T-helper 2 cell treated with Interferon-gamma antibody and Interleukin-4, amounts not matched to agents 5 μg/mL and 100 μg/mL, for 36 hours (primary cell): ENCODE results near the gene DTHD1.

Experiments
- DNase-seq: peaks from one replicate; pipeline ENCODE4 v3.0.0; 2021; ENCODE audit warnings: low spot score
- H3K27ac Mint-ChIP-seq: one replicate; pipeline ENCODE4 v1.8.0; 2021; ENCODE audit warnings: mild to moderate bottlenecking, mixed read lengths
- H3K27me3 Mint-ChIP-seq: one replicate; pipeline ENCODE4 v1.8.0; 2021; ENCODE audit warnings: low read depth, mixed read lengths
- H3K36me3 Mint-ChIP-seq: one replicate; pipeline ENCODE4 v1.8.0; 2021; ENCODE audit warnings: low read depth, mixed read lengths
- H3K4me1 Mint-ChIP-seq: one replicate; pipeline ENCODE4 v1.8.0; 2021; ENCODE audit warnings: low read depth, mixed read lengths
- H3K4me3 Mint-ChIP-seq: one replicate; pipeline ENCODE4 v1.8.0; 2022; ENCODE audit warnings: mild to moderate bottlenecking, moderate library complexity, mixed read lengths
- H3K9me3 Mint-ChIP-seq: one replicate; pipeline ENCODE4 v1.8.0; 2021; ENCODE audit warnings: mixed read lengths

DTHD1 gene

GRCh38 chr4:36285784-36286480 is 4.5 kb downstream of the DTHD1 start:
- H3K4me3 Mint-ChIP-seq: peak overlapping the region; percentile 70
- H3K27ac Mint-ChIP-seq: peak overlapping the region; percentile 94
- peaks cover 55% of the 10 kb centered on the region for H3K4me1 Mint-ChIP-seq
- H3K9me3 Mint-ChIP-seq: peaks cover 28% of the 10 kb centered on the region
- peak; percentile 80 for DNase-seq
- H3K27me3 Mint-ChIP-seq: peaks cover 4% of the 10 kb centered on the region
- peaks cover 26% of the 10 kb centered on the region for H3K36me3 Mint-ChIP-seq

DNA sequence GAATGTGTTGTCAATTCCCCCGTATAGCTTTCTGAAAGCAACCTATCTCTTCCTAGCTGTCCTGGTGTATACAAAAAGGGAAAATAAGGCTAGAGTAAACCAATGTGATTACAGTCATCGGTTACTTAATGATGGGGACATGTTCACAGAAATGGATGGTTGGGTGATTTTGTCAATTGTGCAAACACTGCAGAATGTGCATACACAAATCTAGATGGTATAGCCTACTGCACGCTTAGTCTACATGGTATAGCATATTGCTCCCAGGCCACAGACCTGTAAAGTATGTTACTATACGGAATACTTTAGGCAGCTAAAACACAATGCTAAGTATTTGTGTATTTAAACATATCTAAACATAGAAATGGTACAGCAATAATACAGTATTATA is 5.1 kb downstream of the DTHD1 start:
- H3K27ac Mint-ChIP-seq: peak overlapping the region; percentile 94
- peaks cover 26% of the 10 kb centered on the region for H3K36me3 Mint-ChIP-seq
- H3K4me3 Mint-ChIP-seq: peak overlapping the region; percentile 41
- peaks cover 53% of the 10 kb centered on the region for H3K4me1 Mint-ChIP-seq
- peaks cover 28% of the 10 kb centered on the region for H3K9me3 Mint-ChIP-seq
- H3K27me3 Mint-ChIP-seq: peaks cover 4% of the 10 kb centered on the region
- no peak for DNase-seq

DNA sequence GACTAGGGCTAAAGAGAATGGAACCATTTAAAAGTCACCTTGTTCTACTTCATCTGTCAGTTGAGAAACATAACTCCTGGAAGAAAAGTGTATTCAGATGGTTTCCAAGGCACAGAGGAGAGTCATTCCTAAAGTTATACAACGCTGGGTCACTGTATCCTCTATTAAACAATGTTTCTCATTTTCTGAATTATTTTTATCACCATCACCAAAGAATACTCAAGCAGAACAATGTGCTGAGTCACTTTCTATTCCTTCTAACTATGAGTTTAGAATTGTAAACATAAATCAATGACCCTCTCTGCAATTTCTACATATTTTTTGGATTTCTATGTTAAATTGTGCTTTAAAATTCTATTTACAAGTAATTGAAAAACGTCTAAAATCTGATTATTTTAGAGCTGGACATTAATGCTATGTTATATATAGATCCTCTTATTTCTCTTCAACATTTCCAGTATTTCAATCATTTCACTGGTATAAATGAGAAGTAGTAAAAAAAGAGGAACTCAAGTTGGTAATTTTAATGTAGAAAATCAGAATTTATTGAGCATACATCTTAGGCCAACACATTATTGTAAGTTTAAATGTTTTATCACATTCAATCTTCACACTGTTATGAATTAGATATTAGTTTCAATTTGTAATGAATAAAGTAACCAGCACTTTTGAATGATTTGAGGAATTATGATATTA is 7.5 kb downstream of the DTHD1 start:
- H3K27me3 Mint-ChIP-seq: peaks cover 4% of the 10 kb centered on the region
- H3K4me1 Mint-ChIP-seq: peaks cover 48% of the 10 kb centered on the region
- peaks cover 21% of the 10 kb centered on the region for H3K36me3 Mint-ChIP-seq
- no peak overlapping the region for H3K4me3 Mint-ChIP-seq
- peaks cover 17% of the 10 kb centered on the region for H3K9me3 Mint-ChIP-seq
- no peak overlapping the region for H3K27ac Mint-ChIP-seq
- DNase-seq: no peak

DNA sequence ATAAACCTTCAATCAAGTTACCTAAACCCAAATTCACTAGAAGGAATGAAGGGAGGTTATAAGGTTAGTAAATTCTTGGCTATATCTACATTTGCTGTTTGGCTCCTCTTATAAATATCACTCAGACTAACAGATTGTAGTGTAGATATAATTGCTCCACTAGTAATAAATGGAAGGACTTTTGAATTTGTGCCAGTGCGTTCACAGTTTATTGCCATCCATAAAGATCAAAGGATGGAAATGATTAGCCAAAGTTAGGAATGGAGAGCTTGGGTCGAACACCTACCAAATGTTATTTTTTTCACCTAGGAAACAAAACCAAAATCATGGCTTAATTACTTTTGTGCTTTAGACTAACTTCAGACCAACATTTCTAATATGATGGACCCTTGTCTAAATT is 9.2 kb downstream of the DTHD1 start:
- Mint-ChIP-seq H3K4me1 (peaks cover 40% of the 10 kb centered on the region), H3K9me3 (peaks cover 8% of the 10 kb centered on the region), H3K36me3 (peaks cover 13% of the 10 kb centered on the region), H3K4me3 (no peak overlapping the region), H3K27ac (no peak overlapping the region), H3K27me3 (peaks cover 4% of the 10 kb centered on the region)
- no peak for DNase-seq

DNA sequence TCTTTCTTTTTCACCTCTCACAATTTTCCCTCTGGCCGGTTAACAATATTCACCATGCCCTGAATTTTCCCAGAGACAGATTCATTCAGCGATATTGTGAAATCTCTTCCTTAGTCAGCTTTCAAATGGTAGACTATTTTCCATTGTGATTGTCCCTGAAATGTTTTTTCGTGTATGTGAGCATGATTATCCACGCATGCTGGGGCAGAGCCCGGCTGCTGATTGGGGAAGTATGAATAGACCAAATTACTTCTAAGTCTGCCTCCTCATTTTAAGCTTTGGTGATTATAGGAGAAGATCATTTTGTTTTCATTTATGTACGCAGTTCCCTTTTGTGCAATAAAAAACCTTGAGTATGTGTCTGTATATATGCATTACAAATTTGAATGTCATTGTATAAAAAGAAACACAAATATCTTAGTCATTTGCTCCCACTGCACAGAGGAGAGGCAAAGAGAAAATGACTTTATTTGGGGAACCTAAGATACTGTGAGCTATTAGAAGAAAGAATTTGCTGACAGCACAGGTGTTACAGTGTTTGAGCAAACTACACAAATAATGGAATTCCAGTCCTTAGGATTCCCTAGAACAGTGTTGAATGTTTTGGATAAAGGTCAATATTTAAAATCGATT is 11.3 kb downstream of the DTHD1 start:
- no peak overlapping the region for H3K4me3 Mint-ChIP-seq
- H3K9me3 Mint-ChIP-seq: peaks cover 2% of the 10 kb centered on the region
- H3K27ac Mint-ChIP-seq: no peak overlapping the region

GRCh38 chr4:36301127-36301526 is 19.7 kb downstream of the DTHD1 start:
- peaks cover 5% of the 10 kb centered on the region for H3K9me3 Mint-ChIP-seq
- H3K4me3 Mint-ChIP-seq: no peak overlapping the region
- H3K4me1 Mint-ChIP-seq: peaks cover 11% of the 10 kb centered on the region
- H3K36me3 Mint-ChIP-seq: peaks cover 2% of the 10 kb centered on the region
- H3K27me3 Mint-ChIP-seq: peaks cover 30% of the 10 kb centered on the region
- H3K27ac Mint-ChIP-seq: no peak overlapping the region
- no peak for DNase-seq

More for the DNA sequence above, 11.3 kb downstream of the DTHD1 start:
- no peak for DNase-seq
- peaks cover 12% of the 10 kb centered on the region for H3K27me3 Mint-ChIP-seq
- H3K36me3 Mint-ChIP-seq: peaks cover 5% of the 10 kb centered on the region
- H3K4me1 Mint-ChIP-seq: peaks cover 27% of the 10 kb centered on the region

GRCh38 chr4:36303426-36304137 is 22.2 kb downstream of the DTHD1 start:
- no peak for DNase-seq
- Mint-ChIP-seq H3K9me3 (peaks cover 5% of the 10 kb centered on the region), H3K4me1 (peaks cover 11% of the 10 kb centered on the region), H3K36me3 (peaks cover 2% of the 10 kb centered on the region), H3K27me3 (peaks cover 19% of the 10 kb centered on the region), H3K4me3 (no peak overlapping the region), H3K27ac (no peak overlapping the region)

GRCh38 chr4:36304138-36304681 is 22.8 kb downstream of the DTHD1 start:
- Mint-ChIP-seq H3K27me3 (peaks cover 15% of the 10 kb centered on the region), H3K4me3 (no peak overlapping the region), H3K4me1 (peaks cover 11% of the 10 kb centered on the region), H3K9me3 (peaks cover 5% of the 10 kb centered on the region), H3K27ac (no peak overlapping the region), H3K36me3 (peaks cover 2% of the 10 kb centered on the region)
- no peak for DNase-seq

DNA sequence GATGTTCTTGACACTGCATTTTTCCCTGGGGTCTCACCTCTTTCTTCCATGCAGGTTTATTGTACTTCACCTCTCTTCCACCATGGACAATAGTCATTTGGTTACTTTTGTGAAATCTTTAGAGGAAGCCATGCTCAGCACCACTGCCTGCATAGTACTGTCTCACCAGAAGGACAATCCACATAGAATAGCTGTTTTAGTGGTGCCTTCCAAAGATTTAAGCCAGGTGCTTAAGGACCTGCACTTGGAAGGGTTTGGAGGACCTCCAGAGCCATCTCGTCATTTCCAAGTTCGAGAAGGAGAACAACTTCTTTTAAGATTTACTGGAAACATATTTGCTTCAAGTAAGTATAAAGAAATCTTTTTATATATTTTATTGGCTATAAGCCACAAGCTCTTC is 26.7 kb downstream of the DTHD1 start:
- DNase-seq: no peak
- Mint-ChIP-seq H3K4me3 (no peak overlapping the region), H3K36me3 (peaks cover 2% of the 10 kb centered on the region), H3K9me3 (peaks cover 5% of the 10 kb centered on the region), H3K4me1 (peaks cover 32% of the 10 kb centered on the region), H3K27ac (no peak overlapping the region), H3K27me3 (no peaks in the 10 kb centered on the region)

GRCh38 chr4:36310216-36310615 is 28.8 kb downstream of the DTHD1 start:
- peak overlapping the region; percentile 4 for H3K27ac Mint-ChIP-seq
- H3K36me3 Mint-ChIP-seq: no peaks in the 10 kb centered on the region
- no peaks in the 10 kb centered on the region for H3K9me3 Mint-ChIP-seq
- H3K4me1 Mint-ChIP-seq: peaks cover 21% of the 10 kb centered on the region
- H3K27me3 Mint-ChIP-seq: no peaks in the 10 kb centered on the region
- DNase-seq: no peak
- H3K4me3 Mint-ChIP-seq: peak overlapping the region; percentile 4

DNA sequence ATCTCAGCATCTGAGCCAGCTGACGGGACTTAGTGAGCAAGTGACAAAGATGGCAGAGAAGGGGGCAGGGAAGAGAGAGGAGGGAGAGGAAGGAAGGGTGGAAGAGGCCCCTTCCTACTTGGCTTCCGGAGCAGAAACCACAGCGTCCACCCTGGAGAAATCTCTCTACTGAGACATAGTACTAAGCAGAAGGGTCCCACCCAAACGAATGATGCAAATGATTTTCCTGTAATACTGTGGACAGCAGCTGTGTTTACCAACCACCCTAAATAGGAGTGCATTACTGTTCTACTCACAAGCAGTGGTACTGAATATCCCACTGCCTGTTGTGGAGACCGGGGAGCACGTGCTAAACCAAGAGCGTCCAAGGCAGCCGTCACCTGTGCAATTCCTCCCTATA is 29.4 kb downstream of the DTHD1 start:
- Mint-ChIP-seq H3K27me3 (no peaks in the 10 kb centered on the region), H3K4me3 (peak overlapping the region; percentile 71), H3K4me1 (peaks cover 21% of the 10 kb centered on the region), H3K36me3 (no peaks in the 10 kb centered on the region), H3K9me3 (no peaks in the 10 kb centered on the region), H3K27ac (peak overlapping the region; percentile 68)
- no peak for DNase-seq

DNA sequence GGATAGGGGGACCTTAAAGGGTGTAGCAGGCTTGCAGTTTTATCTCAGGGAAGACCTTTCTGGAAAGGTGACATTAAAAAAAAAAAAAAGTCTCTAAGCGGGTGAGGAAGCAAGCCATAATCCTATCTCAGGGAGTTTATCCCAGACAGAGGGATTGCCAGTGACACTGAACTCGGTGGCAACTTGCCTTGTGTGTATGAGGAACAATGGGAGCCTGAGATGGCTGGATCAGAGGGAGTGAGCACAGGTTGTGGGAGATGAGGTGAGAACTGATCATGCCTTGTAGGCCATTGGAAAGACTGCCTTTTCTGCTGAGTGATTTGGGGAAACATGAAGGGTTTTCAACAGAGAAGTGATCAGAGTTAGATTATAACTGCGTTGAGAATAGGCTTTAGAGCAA is 31.1 kb downstream of the DTHD1 start:
- no peaks in the 10 kb centered on the region for H3K27me3 Mint-ChIP-seq
- peaks cover 24% of the 10 kb centered on the region for H3K4me1 Mint-ChIP-seq
- DNase-seq: no peak
- no peaks in the 10 kb centered on the region for H3K9me3 Mint-ChIP-seq
- no peak overlapping the region for H3K27ac Mint-ChIP-seq
- H3K36me3 Mint-ChIP-seq: no peaks in the 10 kb centered on the region
- H3K4me3 Mint-ChIP-seq: no peak overlapping the region

- no peaks in the 10 kb centered on the region for H3K27me3 Mint-ChIP-seq
- DNase-seq: no peak
- no peaks in the 10 kb centered on the region for H3K9me3 Mint-ChIP-seq
- no peak overlapping the region for H3K27ac Mint-ChIP-seq
- H3K4me1 Mint-ChIP-seq: peaks cover 32% of the 10 kb centered on the region
- H3K36me3 Mint-ChIP-seq: no peaks in the 10 kb centered on the region
- H3K4me3 Mint-ChIP-seq: no peak overlapping the region
These were observed 31.9 kb downstream of the DTHD1 start for GRCh38 chr4:36313301-36313700.
